ENCODE data around the gene NCLN.
"Not testable (repeated sequence)": the region's sequence is repeated elsewhere in the genome, so short reads cannot be mapped to it uniquely, and the experiment has no call there.

NCLN gene

GRCh38 chr19:3227054-3227626 lies 41.4 kb downstream of the NCLN start:
- Histone ChIP-seq H3K27ac (no peak overlapping the region), H3K36me3 (ENCODE audit: insufficient read depth, low read length) (no peaks in the 10 kb centered on the region), H3K4me3 (no peak overlapping the region), H3K9ac (ENCODE audit: insufficient read length) (no peak overlapping the region), H3K9me3 (ENCODE audit: low read depth, low read length) (no peaks in the 10 kb centered on the region)
- no peak for DNase-seq (ENCODE audit: low read depth, low spot score)
- TF ChIP-seq POLR2AphosphoS5 (IDR thresholded peaks at IDR 0.05; ENCODE audit: borderline replicate concordance, low read depth, low read length): no peak
- no peak for TF ChIP-seq FOXP2 (optimal IDR thresholded peaks at IDR 0.05; ENCODE audit: control extremely low read depth, extremely low read length, insufficient read depth)
- TF ChIP-seq EZH2 (IDR thresholded peaks at IDR 0.05): no peak

GRCh38 chr19:3229346-3229743 lies 43.6 kb downstream of the NCLN start:
- Histone ChIP-seq H3K36me3 (ENCODE audit: insufficient read depth, low read length) (no peaks in the 10 kb centered on the region), H3K9ac (ENCODE audit: insufficient read length) (no peak overlapping the region), H3K9me3 (ENCODE audit: low read depth, low read length) (no peaks in the 10 kb centered on the region), H3K4me3 (no peak overlapping the region), H3K27ac (no peak overlapping the region)
- no peak for DNase-seq (ENCODE audit: low read depth, low spot score)
- TF ChIP-seq POLR2AphosphoS5 (IDR thresholded peaks at IDR 0.05; ENCODE audit: borderline replicate concordance, low read depth, low read length) (no peak), FOXP2 (optimal IDR thresholded peaks at IDR 0.05; ENCODE audit: control extremely low read depth, extremely low read length, insufficient read depth) (no peak), EZH2 (IDR thresholded peaks at IDR 0.05) (no peak)

- Histone ChIP-seq H3K36me3 (ENCODE audit: insufficient read depth, low read length) (no peaks in the 10 kb centered on the region), H3K27ac (no peak overlapping the region), H3K9me3 (ENCODE audit: low read depth, low read length) (no peaks in the 10 kb centered on the region), H3K4me3 (no peak overlapping the region), H3K9ac (ENCODE audit: insufficient read length) (no peak overlapping the region)
- no peak for DNase-seq (ENCODE audit: low read depth, low spot score)
- TF ChIP-seq FOXP2 (optimal IDR thresholded peaks at IDR 0.05; ENCODE audit: control extremely low read depth, extremely low read length, insufficient read depth) (no peak), POLR2AphosphoS5 (IDR thresholded peaks at IDR 0.05; ENCODE audit: borderline replicate concordance, low read depth, low read length) (no peak), EZH2 (IDR thresholded peaks at IDR 0.05) (no peak)
Measured at GRCh38 chr19:3229888-3230496, 44.3 kb downstream of the NCLN start.

DNA sequence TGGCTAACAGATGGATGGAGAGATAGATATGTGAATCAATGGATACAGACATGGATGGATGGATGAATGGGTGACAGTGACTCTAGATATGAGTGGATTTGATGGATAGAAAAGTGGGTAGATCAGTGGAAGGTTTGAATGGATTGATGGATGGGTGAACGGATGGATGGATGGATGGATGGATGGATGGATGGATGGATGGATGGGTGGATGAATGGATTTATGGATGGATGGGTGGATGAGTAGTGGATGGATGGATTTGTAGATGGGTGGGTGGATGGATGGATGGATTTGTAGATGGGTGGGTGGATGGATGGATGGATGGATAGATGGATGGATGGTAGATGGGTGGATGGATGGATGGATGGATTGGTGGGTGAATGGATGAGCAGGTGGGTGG lies 45.6 kb downstream of the NCLN start:
- no peak for DNase-seq (ENCODE audit: low read depth, low spot score)
- no peak overlapping the region for H3K4me3 ChIP-seq
- no peaks in the 10 kb centered on the region for H3K9me3 ChIP-seq (ENCODE audit: low read depth, low read length)
- H3K27ac ChIP-seq: no peak overlapping the region
- no peak for TF ChIP-seq POLR2AphosphoS5 (IDR thresholded peaks at IDR 0.05; ENCODE audit: borderline replicate concordance, low read depth, low read length)
- H3K36me3 ChIP-seq (ENCODE audit: insufficient read depth, low read length): no peaks in the 10 kb centered on the region
- H3K9ac ChIP-seq (ENCODE audit: insufficient read length): no peak overlapping the region

DNA sequence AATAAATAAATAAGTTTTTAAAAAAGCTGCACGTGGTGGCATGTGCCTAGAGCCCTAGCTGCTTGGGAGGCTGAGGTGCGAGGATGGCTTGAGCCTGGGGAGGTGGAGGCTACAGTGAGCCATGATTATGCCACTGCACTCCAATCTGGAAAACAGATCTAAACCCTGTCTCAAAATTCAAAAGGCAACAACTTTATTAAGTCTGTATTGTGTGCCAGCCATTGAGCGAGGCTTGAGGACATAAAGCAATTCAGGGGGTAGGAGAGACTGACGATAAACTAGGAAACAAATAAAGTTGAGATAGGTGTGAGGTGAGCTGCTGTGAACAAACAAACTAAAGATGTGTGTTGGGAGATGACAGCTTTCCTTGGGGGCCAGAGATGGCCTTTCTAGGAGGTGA lies 47.4 kb downstream of the NCLN start:
- no peak for DNase-seq (ENCODE audit: low read depth, low spot score)
- no peak overlapping the region for H3K4me3 ChIP-seq
- no peak for TF ChIP-seq FOXP2 (optimal IDR thresholded peaks at IDR 0.05; ENCODE audit: control extremely low read depth, extremely low read length, insufficient read depth)
- no peak for TF ChIP-seq EZH2 (IDR thresholded peaks at IDR 0.05)
- no peak for TF ChIP-seq POLR2AphosphoS5 (IDR thresholded peaks at IDR 0.05; ENCODE audit: borderline replicate concordance, low read depth, low read length)
- H3K36me3 ChIP-seq (ENCODE audit: insufficient read depth, low read length): no peaks in the 10 kb centered on the region
- H3K27ac ChIP-seq: no peak overlapping the region
- no peaks in the 10 kb centered on the region for H3K9me3 ChIP-seq (ENCODE audit: low read depth, low read length)
- no peak overlapping the region for H3K9ac ChIP-seq (ENCODE audit: insufficient read length)

- Histone ChIP-seq H3K9ac (ENCODE audit: insufficient read length) (no peak overlapping the region), H3K9me3 (ENCODE audit: low read depth, low read length) (no peaks in the 10 kb centered on the region)
- TF ChIP-seq EZH2 (IDR thresholded peaks at IDR 0.05): no peak
- no peak for TF ChIP-seq FOXP2 (optimal IDR thresholded peaks at IDR 0.05; ENCODE audit: control extremely low read depth, extremely low read length, insufficient read depth)
- no peak for TF ChIP-seq POLR2AphosphoS5 (IDR thresholded peaks at IDR 0.05; ENCODE audit: borderline replicate concordance, low read depth, low read length)
Measured at GRCh38 chr19:3233831-3234230, 48.1 kb downstream of the NCLN start.

GRCh38 chr19:3234800-3235199 lies 49.1 kb downstream of the NCLN start:
- DNase-seq (ENCODE audit: low read depth, low spot score): no peak
- Histone ChIP-seq H3K9me3 (ENCODE audit: low read depth, low read length) (no peaks in the 10 kb centered on the region), H3K9ac (ENCODE audit: insufficient read length) (no peak overlapping the region), H3K4me3 (no peak overlapping the region), H3K27ac (no peak overlapping the region), H3K36me3 (ENCODE audit: insufficient read depth, low read length) (no peaks in the 10 kb centered on the region)
- TF ChIP-seq FOXP2 (optimal IDR thresholded peaks at IDR 0.05; ENCODE audit: control extremely low read depth, extremely low read length, insufficient read depth) (no peak), EZH2 (IDR thresholded peaks at IDR 0.05) (no peak), POLR2AphosphoS5 (IDR thresholded peaks at IDR 0.05; ENCODE audit: borderline replicate concordance, low read depth, low read length) (no peak)

More at GRCh38 chr19:3233831-3234230, 48.1 kb downstream of the NCLN start:
- DNase-seq (ENCODE audit: low read depth, low spot score): no peak
- H3K4me3 ChIP-seq: no peak overlapping the region
- no peak overlapping the region for H3K27ac ChIP-seq
- H3K36me3 ChIP-seq (ENCODE audit: insufficient read depth, low read length): no peaks in the 10 kb centered on the region

- not testable (repeated sequence) for H3K9ac ChIP-seq (ENCODE audit: insufficient read length); H3K9me3 ChIP-seq (ENCODE audit: low read depth, low read length); H3K4me3 ChIP-seq; H3K36me3 ChIP-seq (ENCODE audit: insufficient read depth, low read length); H3K27ac ChIP-seq; DNase-seq (ENCODE audit: low read depth, low spot score)
Measured at GRCh38 chr19:3235604-3236003, 49.9 kb downstream of the NCLN start.

DNA sequence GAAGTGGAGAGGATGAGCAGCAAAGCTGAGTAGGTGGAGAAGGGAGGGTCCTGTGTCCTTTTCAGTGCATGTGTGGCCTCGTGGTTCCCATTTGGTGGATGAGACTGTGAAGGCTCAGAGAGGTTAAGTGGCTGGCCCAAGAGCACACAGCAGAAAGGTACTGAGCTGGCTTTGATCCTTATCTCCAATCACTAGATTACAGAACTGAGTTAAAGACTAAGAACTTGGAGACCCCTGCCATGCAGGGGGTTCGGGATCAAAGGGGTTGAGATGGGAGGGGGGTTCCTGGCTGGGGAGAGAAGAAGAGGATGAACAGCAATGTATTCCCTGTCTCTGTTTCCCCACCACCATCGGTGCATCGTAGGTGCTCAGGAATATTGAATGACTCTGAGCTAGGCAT lies 50.5 kb downstream of the NCLN start:
- no peak for DNase-seq (ENCODE audit: low read depth, low spot score)
- H3K36me3 ChIP-seq (ENCODE audit: insufficient read depth, low read length): no peaks in the 10 kb centered on the region
- H3K9me3 ChIP-seq (ENCODE audit: low read depth, low read length): no peaks in the 10 kb centered on the region
- TF ChIP-seq EZH2 (IDR thresholded peaks at IDR 0.05) (no peak), FOXP2 (optimal IDR thresholded peaks at IDR 0.05; ENCODE audit: control extremely low read depth, extremely low read length, insufficient read depth) (no peak), POLR2AphosphoS5 (IDR thresholded peaks at IDR 0.05; ENCODE audit: borderline replicate concordance, low read depth, low read length) (no peak)
- H3K27ac ChIP-seq: no peak overlapping the region
- no peak overlapping the region for H3K4me3 ChIP-seq
- H3K9ac ChIP-seq (ENCODE audit: insufficient read length): no peak overlapping the region
